ENCODE data around the gene COX14. TPM values are rescaled to one million over a fixed set of nuclear protein-coding genes. Genes with fewer than 3 reads are reported as not detected.
A peak's percentile ranks its signal among the peaks of the same experiment; 100 is the strongest.

The COX14 gene
- total RNA-seq, 1 donor from 2014 or later, result 22.7 TPM

- peaks cover under 1% of the 10 kb centered on the region for H3K27me3 ChIP-seq
- H2AFZ ChIP-seq (replicated peaks), result peak overlapping the region; percentile 38
- Mint-ChIP-seq H3K9me3 (no peaks in the 10 kb centered on the region), H3K4me3 (no peak overlapping the region), H3K36me3 (no peaks in the 10 kb centered on the region), H3K27ac (peak overlapping the region; percentile 66), H3K4me1 (peaks cover 17% of the 10 kb centered on the region), H3K27me3 (ENCODE audit: insufficient read depth, low read depth) (peaks cover 4% of the 10 kb centered on the region)
- no peaks in the 10 kb centered on the region for H4K20me1 ChIP-seq (ENCODE audit: low read depth)
- H3K4me2 ChIP-seq, result no peak overlapping the region
- no peaks in the 10 kb centered on the region for H3K79me2 ChIP-seq (ENCODE audit: low read depth)
- H3K4me3 ChIP-seq, result no peak overlapping the region
- no peaks in the 10 kb centered on the region for H3F3A ChIP-seq (ENCODE audit: low read depth)
- no peaks in the 10 kb centered on the region for H3K9me3 ChIP-seq (ENCODE audit: low read depth)
- H3K27ac ChIP-seq, result no peak overlapping the region
- peak; percentile 92 for DNase-seq (ENCODE audit: low spot score)
- no peaks in the 10 kb centered on the region for H3K36me3 ChIP-seq
- no peaks in the 10 kb centered on the region for H3K4me1 ChIP-seq
- no peak overlapping the region for H3K9ac ChIP-seq
- peak; percentile 87 for TF ChIP-seq CTCF (IDR thresholded peaks at IDR 0.05)
- TF ChIP-seq EZH2 (IDR thresholded peaks at IDR 0.05), result no peak
These were observed 36.9 kb upstream of the COX14 start for GRCh38 chr12:50074936-50075807.

DNA sequence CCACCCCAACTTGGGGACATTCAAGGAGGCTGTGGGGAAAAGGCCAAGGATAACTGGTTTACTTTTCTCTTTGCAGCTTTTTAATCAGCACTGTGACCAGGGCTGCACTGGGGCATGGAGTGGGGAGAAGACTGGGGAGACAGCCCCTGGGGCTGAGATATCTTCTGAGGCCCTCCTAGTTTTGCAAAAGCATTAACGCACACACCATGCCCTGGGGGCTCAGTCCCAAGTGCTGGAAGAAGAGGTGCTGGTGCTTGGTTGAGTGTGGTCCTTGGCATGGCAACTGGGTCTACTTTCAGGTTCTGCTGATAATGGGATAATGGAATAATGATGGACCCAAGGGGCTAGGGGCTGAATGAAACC lies 36.2 kb upstream of the COX14 start:
- no peaks in the 10 kb centered on the region for H3F3A ChIP-seq (ENCODE audit: low read depth)
- H3K79me2 ChIP-seq (ENCODE audit: low read depth), result no peaks in the 10 kb centered on the region
- H3K27me3 ChIP-seq, result peaks cover 7% of the 10 kb centered on the region
- Mint-ChIP-seq H3K36me3 (no peaks in the 10 kb centered on the region), H3K4me1 (peaks cover 11% of the 10 kb centered on the region), H3K4me3 (no peak overlapping the region), H3K27me3 (ENCODE audit: insufficient read depth, low read depth) (peaks cover 3% of the 10 kb centered on the region), H3K27ac (no peak overlapping the region), H3K9me3 (no peaks in the 10 kb centered on the region)
- H3K36me3 ChIP-seq, result no peaks in the 10 kb centered on the region
- no peak overlapping the region for H3K27ac ChIP-seq
- H3K4me2 ChIP-seq, result no peak overlapping the region
- TF ChIP-seq EZH2 (IDR thresholded peaks at IDR 0.05) (no peak), CTCF (IDR thresholded peaks at IDR 0.05) (no peak), EZH2phosphoT487 (IDR thresholded peaks at IDR 0.05) (no peak)
- H3K4me3 ChIP-seq, result no peak overlapping the region
- no peaks in the 10 kb centered on the region for H3K9me3 ChIP-seq (ENCODE audit: low read depth)
- DNase-seq (ENCODE audit: low spot score), result no peak
- H4K20me1 ChIP-seq (ENCODE audit: low read depth), result no peaks in the 10 kb centered on the region
- H3K9ac ChIP-seq, result no peak overlapping the region
- no peaks in the 10 kb centered on the region for H3K4me1 ChIP-seq
- H2AFZ ChIP-seq (replicated peaks), result peak overlapping the region; percentile 38

DNA sequence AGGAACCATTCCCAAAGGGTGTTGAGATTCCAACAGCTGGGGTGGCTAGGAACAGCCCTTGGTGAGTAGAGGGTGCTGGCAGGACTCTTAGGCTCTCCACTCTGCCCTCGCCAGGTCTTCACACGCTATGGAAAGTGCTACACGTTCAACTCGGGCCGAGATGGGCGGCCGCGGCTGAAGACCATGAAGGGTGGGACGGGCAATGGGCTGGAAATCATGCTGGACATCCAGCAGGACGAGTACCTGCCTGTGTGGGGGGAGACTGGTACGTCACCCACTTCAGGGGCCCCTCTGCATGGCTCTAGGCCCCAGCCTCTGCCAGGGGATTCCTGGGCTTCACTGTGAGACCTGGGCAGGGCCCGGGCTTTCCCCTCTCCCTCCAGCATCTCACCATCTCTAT lies 34.9 kb upstream of the COX14 start:
- TF ChIP-seq EZH2 (IDR thresholded peaks at IDR 0.05), result no peak
- TF ChIP-seq CTCF (IDR thresholded peaks at IDR 0.05), result no peak
- no peak for TF ChIP-seq EZH2phosphoT487 (IDR thresholded peaks at IDR 0.05)
- Histone ChIP-seq H3F3A (ENCODE audit: low read depth) (no peaks in the 10 kb centered on the region), H3K9ac (no peak overlapping the region), H3K4me3 (no peak overlapping the region), H3K36me3 (no peaks in the 10 kb centered on the region), H3K9me3 (ENCODE audit: low read depth) (no peaks in the 10 kb centered on the region), H3K27ac (no peak overlapping the region), H3K27me3 (peaks cover 15% of the 10 kb centered on the region), H3K79me2 (ENCODE audit: low read depth) (no peaks in the 10 kb centered on the region), H3K4me2 (no peak overlapping the region), H2AFZ (replicated peaks) (no peak overlapping the region), H3K4me1 (no peaks in the 10 kb centered on the region), H4K20me1 (ENCODE audit: low read depth) (no peaks in the 10 kb centered on the region)
- no peak overlapping the region for H3K4me3 Mint-ChIP-seq
- no peak overlapping the region for H3K27ac Mint-ChIP-seq
- H3K27me3 Mint-ChIP-seq (ENCODE audit: insufficient read depth, low read depth), result peaks cover 3% of the 10 kb centered on the region
- H3K36me3 Mint-ChIP-seq, result no peaks in the 10 kb centered on the region
- peaks cover 5% of the 10 kb centered on the region for H3K4me1 Mint-ChIP-seq
- DNase-seq (ENCODE audit: low spot score), result no peak
- H3K9me3 Mint-ChIP-seq, result no peaks in the 10 kb centered on the region

All from neural progenitor cell (in vitro differentiated cells).